Anterior cingulate cortex (tissue), 58 donors: ENCODE data around the gene ADD3.

Source experiments
- DNase-seq, 58 donors: peaks; one replicate each; lab custom pipeline; 2025; lab: John Stamatoyannopoulos, UW

ADD3 gene

DNA sequence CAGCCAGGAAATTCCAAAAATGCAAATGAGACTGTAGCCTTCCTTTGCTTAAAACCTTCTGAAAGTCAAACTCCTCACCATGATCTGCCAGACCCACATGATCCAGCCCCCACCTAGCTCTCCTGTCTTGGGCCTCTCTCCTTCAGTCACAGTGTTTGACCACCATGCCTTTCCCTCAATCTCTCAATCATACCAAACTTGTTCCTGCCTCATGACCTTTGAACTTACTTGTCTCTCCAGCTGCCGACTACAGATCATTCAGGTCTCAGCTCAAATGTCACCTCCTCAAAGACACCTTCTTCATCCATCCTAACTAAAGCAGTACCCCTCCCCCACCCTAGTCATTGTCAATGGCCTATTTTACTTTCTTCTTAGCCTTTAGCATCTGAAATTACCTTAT, 9.3 kb upstream of the ADD3 start:
- no peak for DNase-seq

DNA sequence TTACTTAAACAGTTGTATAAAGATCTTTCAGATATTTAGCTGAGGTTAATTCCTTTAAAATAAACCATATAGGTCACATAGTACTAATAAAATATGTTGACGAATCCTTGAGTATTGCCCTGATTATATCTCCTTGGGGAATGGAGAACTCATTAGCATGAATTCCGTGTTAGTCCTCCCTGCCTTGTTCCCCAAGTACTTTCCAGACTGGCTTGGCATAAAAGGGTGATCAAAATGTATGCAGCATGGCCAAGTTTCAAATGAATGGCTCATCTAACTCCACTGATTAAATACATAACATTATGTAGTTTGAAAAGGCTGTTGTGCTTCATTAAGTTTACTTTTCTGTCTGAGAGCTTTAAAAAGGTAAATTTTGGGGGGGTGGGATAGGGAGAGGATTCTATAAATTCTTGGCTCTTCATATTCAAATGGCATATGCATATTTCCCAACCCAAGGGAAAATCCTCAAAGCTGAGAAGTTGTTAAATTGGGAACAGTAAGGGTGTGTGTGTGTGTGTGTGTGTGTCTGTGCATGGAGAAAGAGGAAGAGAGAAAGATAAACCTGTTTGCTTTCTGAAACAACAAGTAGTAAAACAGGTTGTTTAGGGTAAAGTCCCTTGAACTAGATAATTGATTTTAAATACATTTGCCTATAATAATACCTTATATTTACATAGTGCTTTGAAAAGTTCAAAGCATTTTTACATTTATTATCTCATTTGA, 4.8 kb upstream of the ADD3 start:
- peak in 2 of 58 donors; percentile 20 to 41 for DNase-seq

DNA sequence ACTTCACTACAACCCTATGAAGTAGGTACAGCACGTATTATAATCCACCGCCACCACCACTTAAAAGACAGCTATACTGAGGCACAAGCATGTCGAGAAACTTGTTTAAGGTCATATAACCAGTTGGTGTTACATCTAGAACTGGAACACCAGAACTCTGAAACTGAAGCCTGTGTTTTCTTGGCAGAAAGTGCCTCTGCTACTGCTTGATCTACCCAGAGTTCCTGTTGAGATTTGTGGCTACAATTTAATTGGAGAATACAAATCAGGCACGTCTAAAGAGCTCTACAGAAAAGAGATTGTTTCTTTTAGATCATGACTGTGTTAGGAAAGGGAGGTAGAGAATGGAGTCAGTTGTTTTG, 4.3 kb upstream of the ADD3 start:
- DNase-seq, result peak in 3 of 58 donors; percentile 7 to 33 (median 16)

DNA sequence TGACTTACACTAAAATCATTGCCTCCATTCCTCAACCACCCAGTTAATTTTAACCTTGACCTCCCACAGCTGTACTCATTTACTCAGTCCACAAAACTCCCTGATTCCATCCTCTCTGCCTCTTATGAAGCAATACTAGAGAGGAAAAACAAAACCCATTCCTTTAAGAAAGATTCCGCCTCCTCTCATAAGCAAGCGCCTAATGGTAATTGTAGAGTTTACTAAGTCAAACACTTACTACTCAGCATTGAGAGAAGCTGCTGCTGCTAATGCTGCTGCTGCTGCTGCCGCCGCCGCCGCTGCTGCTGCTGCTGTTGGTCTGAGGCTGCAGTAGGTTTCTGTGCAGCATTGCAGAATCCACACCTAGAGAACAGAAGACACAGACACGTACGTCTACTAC, 2.1 kb upstream of the ADD3 start:
- peak in 40 of 58 donors; percentile 9 to 73 (median 27) for DNase-seq

DNA sequence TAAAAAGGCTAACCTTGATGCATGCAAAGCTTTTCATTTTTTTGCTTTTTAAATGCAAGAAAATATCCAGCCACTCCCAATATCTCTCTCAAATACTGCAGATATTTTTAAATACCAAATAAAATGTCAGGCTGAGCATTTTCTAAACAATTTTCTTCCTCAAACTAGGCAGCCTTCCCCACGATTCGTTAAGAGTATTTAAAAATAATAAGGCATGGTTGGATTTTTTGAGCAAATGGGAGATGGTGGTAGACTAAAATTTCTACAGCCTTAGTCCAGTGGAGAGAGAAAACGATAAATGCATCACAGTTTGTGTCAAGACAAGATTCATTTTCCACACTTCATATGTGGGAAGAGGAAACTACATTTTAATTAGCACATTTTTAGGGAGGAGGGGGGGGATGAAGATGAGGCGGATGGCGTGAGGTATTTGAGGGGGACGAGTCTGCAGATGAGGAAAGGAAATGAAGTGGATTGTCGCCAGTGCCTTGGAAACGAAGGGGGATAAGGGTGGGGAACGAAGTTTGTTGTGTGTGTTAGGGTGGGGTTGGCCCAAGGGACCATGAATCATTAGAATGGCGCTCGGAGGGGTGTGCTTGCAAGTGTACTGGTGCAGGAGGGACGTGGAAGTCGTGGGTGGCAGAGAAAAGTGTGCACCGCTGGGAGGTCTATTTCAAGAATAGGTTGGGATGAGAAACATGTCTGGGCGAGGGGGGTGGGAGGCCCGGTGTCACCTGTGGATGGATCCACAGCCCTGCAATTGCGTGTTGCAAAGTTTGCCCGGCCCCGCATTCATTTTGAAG, 1.2 kb upstream of the ADD3 start:
- peak in 27 of 58 donors; percentile 47 to 86 (median 69) for DNase-seq

DNA sequence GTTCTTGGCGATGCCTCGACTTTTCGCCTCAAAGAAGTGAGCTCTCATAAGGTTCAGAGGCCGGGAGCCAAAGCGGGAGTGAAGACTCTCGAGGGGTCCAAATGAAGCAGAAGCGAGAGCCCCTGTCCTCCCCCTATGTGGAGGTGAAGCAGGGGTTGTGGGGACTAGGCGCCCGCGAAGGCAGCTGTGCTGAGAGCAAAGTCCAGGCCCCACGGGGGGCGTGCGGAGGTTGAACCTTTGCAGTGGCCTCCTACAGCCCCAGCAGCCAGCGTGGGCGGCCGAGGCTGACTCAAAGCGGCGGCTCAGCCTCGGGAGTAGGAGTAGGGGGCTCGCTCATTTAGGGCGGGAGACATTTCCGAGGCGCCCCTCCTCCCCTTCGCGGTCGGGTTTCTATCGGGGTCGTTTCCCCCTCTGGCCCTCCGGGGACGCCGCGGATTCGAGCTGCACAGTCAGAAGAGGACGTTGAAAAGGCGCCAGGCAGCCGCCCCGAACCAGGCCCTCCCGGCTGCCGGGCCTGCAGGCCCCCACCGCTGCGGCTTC, 553 bp upstream of the ADD3 start:
- peak in 33 of 58 donors; percentile 37 to 86 (median 75) for DNase-seq

DNA sequence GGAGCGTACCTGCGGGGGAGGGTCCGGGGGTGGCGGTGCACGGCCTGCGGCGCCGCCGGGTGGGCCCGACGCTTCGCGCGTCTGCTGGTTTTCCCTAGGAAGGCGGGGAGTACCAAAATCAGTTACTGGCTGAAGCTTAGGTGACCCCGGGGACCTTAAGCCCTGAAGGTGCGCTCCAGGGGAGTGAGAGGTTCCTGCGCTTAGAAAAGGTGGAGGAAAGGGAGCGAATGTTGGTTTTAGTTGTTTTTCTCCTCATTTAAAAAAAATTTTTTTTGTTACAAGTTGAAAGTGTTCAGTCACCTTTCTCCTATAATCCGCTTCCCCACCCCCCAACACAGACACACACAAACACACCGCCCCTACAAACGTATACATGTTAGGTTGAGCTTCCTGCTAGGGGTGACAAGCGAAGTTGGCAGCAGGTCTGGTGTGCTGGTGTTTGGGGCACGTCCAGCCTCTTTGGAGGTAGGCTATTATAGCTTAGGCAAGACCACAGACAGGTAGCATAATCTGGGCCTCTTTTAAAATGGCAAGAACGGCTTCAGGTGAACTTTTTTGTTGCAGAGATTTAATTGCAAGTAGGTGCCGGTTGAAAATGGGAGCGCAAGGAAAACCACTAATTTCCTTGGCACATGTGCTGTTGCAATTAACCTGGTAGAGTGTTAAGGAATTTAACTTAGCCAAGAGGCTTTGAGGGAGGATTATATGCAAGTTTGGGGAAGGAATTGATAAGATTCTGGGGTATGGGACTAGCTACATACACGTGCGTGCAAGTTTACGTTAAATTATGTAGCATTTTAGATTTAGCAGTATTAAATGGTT, 945 bp downstream of the ADD3 start:
- peak in 3 of 58 donors; percentile 4 to 17 (median 11) for DNase-seq

DNA sequence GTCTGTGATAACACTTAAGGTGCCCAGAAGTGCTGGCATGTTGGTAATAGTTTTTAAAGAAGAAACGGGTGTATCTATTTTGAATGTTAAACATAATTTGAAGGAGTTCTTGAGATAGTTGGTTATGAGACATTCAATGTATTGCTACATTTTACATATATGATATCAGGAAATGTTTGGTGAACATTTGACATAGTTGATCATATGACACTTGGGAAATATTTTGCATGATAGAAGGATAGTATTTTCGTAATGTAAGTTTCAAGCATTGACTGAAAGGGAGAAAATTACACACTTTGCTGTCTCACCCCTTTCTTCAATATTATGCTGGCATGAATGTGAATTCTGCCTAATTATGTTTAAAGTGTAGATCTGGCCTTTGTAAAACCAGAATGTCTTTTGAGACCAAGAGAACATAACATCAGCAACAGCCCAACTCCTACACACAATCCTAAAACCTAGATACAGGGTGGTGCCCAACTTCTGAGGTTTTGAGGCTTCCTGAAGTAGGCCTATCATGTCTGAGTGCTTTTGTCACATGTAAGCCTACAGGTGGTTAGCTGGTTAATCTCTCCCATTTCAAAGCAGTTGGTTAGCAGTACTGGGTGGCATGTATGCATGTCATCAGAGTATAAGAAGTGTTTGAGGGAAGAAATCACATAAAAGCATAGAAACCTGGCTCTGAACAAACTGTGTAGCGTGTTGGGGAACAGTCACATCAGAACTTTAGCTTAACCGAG, 2.1 kb downstream of the ADD3 start:
- DNase-seq, result no peak

DNA sequence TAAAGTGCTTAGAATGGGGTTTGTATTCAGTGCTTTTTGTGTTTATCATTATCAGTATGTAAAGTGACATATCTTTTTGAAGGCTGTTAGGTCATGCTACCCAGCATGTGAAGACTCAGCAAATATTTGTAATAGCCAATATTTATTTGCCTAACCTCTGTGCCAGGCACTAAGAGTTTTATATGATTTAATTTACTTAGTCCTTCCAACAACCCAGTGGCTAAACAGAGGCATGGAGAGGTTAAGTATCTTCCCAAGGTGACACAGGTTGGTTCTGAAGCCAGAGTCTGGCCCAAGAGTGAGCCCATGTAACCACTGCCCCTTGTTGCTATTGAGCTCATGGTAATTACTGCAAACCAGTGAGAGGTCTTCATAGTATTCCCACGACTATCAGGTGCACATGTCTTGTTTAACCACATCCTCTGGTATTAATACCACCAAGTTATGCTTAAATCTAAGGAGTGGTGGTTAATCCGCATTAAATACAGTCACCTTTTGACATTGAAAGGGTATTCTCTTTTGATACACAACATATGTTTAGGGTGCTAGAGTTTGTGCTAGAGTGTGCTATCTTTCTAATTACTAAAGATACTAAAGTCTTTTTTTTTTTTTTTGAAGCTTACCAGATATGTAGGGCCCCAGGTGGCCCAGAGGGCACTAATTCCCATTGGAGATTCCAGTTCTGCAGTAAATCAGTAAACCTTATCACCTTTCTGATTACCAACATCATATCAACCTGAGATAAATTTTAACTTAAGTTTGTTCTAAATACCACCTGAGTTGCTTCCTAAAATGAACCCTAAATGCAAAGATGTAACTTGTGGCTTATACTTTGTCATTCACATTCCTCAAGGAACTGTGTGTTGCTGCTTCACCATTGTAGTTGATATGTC, 2.9 kb downstream of the ADD3 start:
- DNase-seq, result no peak

DNA sequence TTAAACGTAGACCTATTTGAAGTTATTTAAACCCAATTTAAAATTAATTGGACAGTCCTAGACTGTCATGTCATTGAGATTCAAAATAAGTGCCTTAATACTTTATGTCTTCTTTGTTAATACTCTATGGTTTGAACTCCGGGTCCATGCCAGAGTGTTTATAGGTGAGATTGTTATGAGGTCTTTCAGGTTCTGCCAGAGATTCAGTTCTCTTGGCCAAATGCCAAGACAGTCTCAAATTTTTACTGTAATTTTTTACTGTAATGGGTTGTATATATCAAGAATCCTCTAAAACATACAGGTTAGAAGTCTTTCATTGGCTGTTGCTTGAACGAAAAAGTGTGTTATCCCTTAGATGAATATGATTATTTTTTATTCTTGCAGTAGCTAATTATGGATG, 3.9 kb downstream of the ADD3 start:
- no peak for DNase-seq

DNA sequence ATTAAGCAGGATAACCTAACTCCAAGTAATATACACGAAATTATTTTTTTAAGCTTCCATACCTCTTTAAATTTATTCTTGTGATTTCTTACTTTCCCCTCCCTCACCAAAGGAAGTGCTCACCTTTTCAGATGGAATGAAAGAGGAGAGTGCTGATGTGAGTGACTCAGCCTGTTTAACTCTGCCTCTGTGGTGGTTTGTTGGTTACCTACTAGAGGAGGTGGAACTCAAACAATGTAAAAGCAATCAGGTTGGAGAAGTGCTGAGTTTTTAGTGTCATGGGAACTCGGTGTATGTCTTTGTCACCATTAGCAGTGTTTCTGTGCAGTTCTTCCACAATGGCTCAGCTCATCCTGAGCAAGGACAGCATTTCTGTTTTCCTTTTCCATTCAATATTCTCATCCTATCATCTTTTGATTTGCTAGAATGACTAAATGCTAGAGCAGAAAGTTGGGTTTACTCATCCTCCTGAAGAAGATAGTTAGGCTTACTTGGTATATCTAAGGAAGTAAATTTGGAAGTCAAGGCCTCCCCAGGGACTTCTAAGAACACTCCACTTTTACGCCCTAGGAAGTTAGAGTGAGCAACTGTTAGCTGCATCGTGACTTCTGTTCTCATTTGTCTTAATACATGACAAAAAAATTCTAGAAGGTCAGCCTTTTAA, 6.0 kb downstream of the ADD3 start:
- DNase-seq, result no peak

DNA sequence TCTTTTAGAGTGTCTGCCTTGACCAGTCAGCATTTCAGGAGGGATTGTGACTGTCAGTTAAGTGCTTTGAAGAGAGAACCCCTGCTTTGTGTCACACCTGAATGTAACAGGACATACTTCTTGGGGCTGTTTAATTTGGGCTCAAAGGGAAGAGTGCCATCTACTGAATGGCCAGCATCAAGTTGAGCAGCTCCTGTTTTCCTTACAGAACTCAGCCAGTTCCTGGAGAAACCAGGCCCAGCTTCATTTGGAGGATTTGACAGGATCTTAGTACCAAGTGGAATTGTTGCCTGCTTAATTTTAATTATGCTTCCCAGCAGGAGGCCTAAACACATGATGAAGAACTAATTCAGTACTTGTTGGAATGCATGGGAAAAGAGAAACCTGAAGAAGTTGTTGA, 8.3 kb downstream of the ADD3 start:
- DNase-seq, result peak in 15 of 58 donors; percentile 6 to 73 (median 24)

DNA sequence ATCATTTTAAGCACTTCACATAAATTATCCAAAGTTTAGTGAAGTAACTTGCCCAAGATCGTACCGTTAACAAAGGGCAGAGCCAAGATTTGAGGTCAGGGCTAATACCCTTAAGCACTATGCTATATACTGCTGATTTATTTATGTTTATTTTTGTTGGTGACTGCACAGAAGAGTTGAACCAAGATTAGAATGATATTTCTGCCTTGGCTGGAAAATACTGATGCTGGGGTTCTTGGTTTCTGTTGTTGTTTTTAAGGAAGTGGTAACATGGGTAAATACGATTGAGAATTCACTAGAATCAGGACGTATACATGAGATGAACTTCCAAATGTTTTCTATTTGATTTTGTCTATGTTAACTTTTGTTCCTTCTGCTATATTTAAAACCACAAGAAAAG, 9.3 kb downstream of the ADD3 start:
- no peak for DNase-seq

DNA sequence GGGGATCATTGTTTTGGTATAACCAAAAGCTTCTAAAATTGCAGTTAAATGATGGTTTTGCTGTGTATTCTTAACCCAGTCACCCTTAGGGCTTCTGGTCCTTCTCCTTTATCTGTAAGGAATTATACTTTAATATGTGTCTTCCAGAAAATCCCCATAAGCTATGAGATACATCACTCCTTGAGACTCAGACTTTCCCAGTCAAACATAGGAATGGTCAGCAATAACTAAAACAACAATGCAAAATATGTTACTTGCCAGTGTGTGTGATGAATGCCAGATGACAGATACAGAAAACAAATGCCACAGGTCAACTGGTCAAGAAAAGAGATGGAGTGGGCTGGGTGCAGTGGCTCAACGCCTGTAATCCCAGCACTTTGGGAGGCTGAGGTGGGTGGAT, 10.1 kb downstream of the ADD3 start:
- DNase-seq, result no peak

DNA sequence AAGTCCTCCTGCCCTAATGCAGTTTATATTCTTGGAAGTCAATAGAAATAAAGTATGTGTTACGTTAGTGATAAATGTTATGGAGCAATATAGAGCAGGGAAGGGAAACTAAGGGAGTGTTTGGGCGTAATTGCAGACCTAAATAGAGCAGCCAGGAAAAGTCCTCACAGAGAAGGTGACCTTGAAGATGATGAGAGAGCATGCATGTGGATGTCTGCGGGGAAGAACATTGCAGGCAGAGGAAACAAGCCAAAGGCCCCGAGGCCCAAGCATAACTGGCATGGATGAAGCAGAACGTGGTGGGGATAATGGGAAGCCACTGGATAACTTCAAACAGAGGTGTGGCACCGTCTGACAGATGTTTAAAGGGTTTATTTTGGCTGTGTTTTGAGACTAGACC, 12.5 kb downstream of the ADD3 start:
- no peak for DNase-seq

DNA sequence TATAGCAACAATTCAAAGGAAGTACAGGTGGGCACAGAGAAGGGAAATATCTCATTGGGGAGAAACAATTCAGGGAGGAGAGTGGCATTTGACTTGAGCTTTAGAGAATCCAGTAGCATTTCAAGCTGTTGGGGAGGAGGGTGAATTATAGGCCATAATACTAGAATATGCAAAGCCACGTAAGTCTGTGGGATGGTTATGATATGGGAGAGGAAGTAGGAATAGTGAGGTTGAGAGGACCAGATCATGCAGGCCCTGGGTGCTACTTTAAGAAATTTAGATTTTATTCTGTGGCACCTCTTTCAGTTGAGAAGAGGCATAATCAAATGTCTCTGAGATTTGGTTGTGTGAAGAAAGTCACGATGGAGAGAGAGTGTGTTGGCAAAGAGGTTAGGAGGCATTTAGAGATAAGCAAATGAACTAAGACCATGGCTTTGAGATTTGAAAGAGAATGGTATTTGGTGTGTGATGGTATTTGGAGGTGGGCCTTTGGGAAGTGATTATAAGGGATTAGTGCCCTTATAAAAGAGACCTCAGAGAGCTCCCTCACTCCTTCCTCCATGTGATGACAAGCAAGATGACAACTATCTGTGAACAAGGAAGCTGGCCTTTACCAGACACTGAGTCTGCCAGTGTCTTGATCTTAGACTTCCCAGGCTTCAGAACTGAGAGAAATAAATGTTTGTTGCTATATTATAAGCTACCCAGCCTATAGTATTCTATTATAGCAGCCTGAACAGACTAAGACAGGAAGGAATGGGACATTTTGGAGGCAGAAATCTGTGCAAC, 15.1 kb downstream of the ADD3 start:
- DNase-seq, result no peak

DNA sequence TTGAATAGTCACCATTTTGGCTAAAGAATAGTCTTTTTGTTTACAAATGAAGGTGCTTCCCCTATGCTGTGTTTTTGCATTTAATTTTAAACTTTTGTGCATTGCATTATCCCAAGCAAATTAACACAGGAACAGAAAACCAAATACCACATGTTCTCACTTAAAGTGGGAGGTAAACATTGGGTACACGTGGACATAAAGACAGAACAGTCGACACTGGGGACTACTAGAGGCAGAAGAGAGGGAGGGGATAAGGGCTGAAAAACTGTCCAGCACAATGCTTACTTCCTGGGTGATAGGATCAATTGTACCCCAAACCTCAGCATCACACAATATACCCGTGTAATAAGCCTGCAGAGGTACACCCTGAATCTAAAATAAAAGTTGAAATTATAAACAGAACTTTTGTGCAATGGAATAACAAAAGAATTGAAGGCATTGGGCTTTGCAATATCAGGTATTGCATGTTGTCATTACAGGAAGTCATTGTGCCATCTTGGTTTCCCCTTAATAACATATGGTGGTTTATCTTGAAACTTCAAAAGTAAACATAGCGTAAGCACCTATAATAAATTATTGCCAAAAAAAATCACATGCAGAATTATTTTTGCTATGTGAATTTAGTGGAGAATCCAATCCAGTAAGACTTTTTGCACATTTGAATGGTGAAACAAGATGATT, 16.1 kb downstream of the ADD3 start:
- no peak for DNase-seq
